Hepatocyte (in vitro differentiated cells): ENCODE data around the gene USP14. TPM values are rescaled to one million over a fixed set of nuclear protein-coding genes. Genes with fewer than 3 reads are reported as not detected.

Experiments
- DNase-seq: peaks from one replicate; pipeline ENCODE4 v3.0.0-alpha.2; 2016; ENCODE audit warnings: low spot score
- H2AFZ ChIP-seq: fragments of 200-600 bp; sonication (generic); 2 replicates; pipeline ENCODE4 v1.6.0; 2016; ENCODE audit warnings: antibody characterized with exemption, mild to moderate bottlenecking
- H3K27ac ChIP-seq: fragments of 200-600 bp; sonication (generic); 2 replicates; pipeline ENCODE4 v1.5.1; 2016; ENCODE audit warnings: mild to moderate bottlenecking
- H3K27me3 ChIP-seq: fragments of 200-600 bp; sonication (generic); 2 replicates; pipeline ENCODE4 v1.6.1; 2016
- H3K36me3 ChIP-seq: fragments of 200-600 bp; sonication (generic); replicated peaks from 2 replicates; pipeline ENCODE4 v1.5.1; 2016; ENCODE audit warnings: low read depth; ENCODE audit not compliant: insufficient read depth
- H3K4me1 ChIP-seq: fragments of 200-600 bp; sonication (generic); 2 replicates; pipeline ENCODE4 v1.5.1; 2016; ENCODE audit warnings: mild to moderate bottlenecking, moderate library complexity; ENCODE audit not compliant: insufficient read depth
- H3K4me2 ChIP-seq: fragments of 200-600 bp; sonication (generic); 2 replicates; pipeline ENCODE4 v1.6.0; 2016
- H3K4me3 ChIP-seq: fragments of 200-600 bp; sonication (generic); 2 replicates; pipeline ENCODE4 v1.5.1; 2016; ENCODE audit warnings: mild to moderate bottlenecking
- H3K79me2 ChIP-seq: fragments of 200-600 bp; sonication (generic); 2 replicates; pipeline ENCODE4 v1.6.0; 2017; ENCODE audit warnings: mild to moderate bottlenecking
- H3K9me2 ChIP-seq: fragments of 200-600 bp; sonication (generic); replicated peaks from 2 replicates; pipeline ENCODE4 v1.6.0; 2017; ENCODE audit warnings: mild to moderate bottlenecking; ENCODE audit not compliant: insufficient read depth
- H3K9me3 ChIP-seq: fragments of 200-600 bp; sonication (generic); 2 replicates; pipeline ENCODE4 v1.5.1; 2016; ENCODE audit warnings: low read depth, mild to moderate bottlenecking
- H4K20me1 ChIP-seq: fragments of 200-600 bp; sonication (generic); 2 replicates; pipeline ENCODE4 v1.6.0; 2016; ENCODE audit warnings: mild to moderate bottlenecking; ENCODE audit not compliant: insufficient read depth, poor library complexity, severe bottlenecking
- CTCF ChIP-seq: fragments of 200-600 bp; sonication (generic); IDR thresholded peaks from 2 replicates; pipeline ENCODE4 v1.5.1; 2016; ENCODE audit warnings: antibody characterized with exemption, mild to moderate bottlenecking; ENCODE audit not compliant: poor library complexity
- EZH2 ChIP-seq: fragments of 200-600 bp; sonication (generic); IDR thresholded peaks from 2 replicates; pipeline ENCODE4 v1.6.1; 2016; ENCODE audit warnings: antibody characterized with exemption, mild to moderate bottlenecking, borderline replicate concordance
- EZH2phosphoT487 ChIP-seq: fragments of 200-600 bp; sonication (generic); IDR thresholded peaks from one replicate; pipeline ENCODE4 v1.6.1; 2018; ENCODE audit warnings: antibody characterized with exemption, mild to moderate bottlenecking, low read depth, moderate library complexity; ENCODE audit not compliant: unreplicated experiment, severe bottlenecking
- WGBS: methylation state at CpG from one replicate; pipeline ENCODE4 v1.1.6; 2016; ENCODE audit warnings: low lambda C conversion rate; ENCODE audit errors: missing lambda C conversion rate; 5-methylcytosine and 5-hydroxymethylcytosine counted together
- polyA plus RNA-seq: library from polyadenylated mRNA; unstranded; fragments of >200 nt; fragmentation: Nextera tagmentation; extraction: Ambion mirVana; gene quantifications from 2 replicates; pipeline ENCODE4 v1.2.1, GENCODE V29; 2016
- total RNA-seq: library from RNA; depleted of rRNA; stranded (reverse); fragments of >200 nt; gene quantifications from 2 replicates; pipeline ENCODE4 v1.2.3, GENCODE V29; 2014

USP14 gene
- total and polyA plus RNA-seq, 2 experiments from 2014 or later: 37.5 to 47.5 TPM

DNA sequence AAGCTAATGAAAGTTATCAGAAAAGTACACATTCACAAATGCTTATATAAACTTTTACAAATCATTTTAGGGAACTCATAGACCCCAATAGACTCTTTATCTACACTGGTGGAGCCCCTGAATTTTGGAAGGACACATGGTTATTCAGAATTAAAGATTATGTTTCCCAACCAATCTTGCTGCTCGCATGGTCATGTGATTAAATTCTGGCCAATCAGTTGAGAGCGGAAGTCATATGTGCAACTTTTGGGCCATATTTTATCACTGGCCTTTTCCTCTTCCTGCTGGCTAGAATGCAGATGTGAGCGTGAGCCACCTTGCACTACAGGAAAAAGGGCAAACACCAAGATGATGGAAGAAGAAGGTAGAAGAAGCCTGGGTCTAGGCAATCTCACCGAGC lies 89.7 kb downstream of the USP14 start:
- 99% methylated on average over 4 of the region's 4 CpGs for WGBS

GRCh38 chr18:250685-251084 lies 92.3 kb downstream of the USP14 start:
- no peaks in the 10 kb centered on the region for H3K4me1 ChIP-seq
- H2AFZ ChIP-seq: no peak overlapping the region
- H3K4me3 ChIP-seq: no peak overlapping the region
- H3K4me2 ChIP-seq: no peak overlapping the region
- no peaks in the 10 kb centered on the region for H3K9me3 ChIP-seq
- TF ChIP-seq CTCF: no peak
- TF ChIP-seq EZH2phosphoT487: no peak
- TF ChIP-seq EZH2: no peak
- no peaks in the 10 kb centered on the region for H3K9me2 ChIP-seq
- 92% methylated on average over 2 of the region's 2 CpGs for WGBS
- H3K79me2 ChIP-seq: no peaks in the 10 kb centered on the region
- no peak for DNase-seq
- no peaks in the 10 kb centered on the region for H3K36me3 ChIP-seq
- no peaks in the 10 kb centered on the region for H4K20me1 ChIP-seq
- H3K27ac ChIP-seq: no peak overlapping the region
- H3K27me3 ChIP-seq: no peaks in the 10 kb centered on the region

More for the DNA sequence above, 89.7 kb downstream of the USP14 start:
- H3K27me3 ChIP-seq: no peaks in the 10 kb centered on the region
- no peak for TF ChIP-seq EZH2phosphoT487
- TF ChIP-seq EZH2: no peak
- no peak for TF ChIP-seq CTCF
- no peaks in the 10 kb centered on the region for H3K4me1 ChIP-seq
- H2AFZ ChIP-seq: no peak overlapping the region
- no peak overlapping the region for H3K4me3 ChIP-seq
- no peak overlapping the region for H3K27ac ChIP-seq
- no peaks in the 10 kb centered on the region for H3K9me3 ChIP-seq
- no peaks in the 10 kb centered on the region for H3K79me2 ChIP-seq
- no peaks in the 10 kb centered on the region for H3K36me3 ChIP-seq
- H4K20me1 ChIP-seq: no peaks in the 10 kb centered on the region
- H3K9me2 ChIP-seq: no peaks in the 10 kb centered on the region
- DNase-seq: no peak
- no peak overlapping the region for H3K4me2 ChIP-seq

DNA sequence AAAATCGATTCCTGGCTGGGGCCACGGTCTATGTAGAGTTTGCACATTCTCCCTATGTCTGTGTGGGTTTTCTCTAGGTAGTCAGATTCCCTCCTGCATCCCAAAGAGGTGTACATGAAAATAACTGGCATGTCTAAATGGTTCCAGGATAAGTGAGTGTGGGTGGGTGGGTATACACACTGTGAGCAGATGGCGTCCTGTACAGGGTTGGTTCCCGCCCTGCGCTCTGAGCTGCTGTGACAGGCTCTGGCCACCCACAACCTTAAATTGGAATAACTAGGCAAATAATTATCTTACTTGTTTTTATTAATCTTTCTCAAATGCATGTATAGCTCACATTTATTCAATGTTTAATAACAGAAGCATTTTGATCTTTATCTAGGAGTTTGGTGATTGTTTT lies 93.2 kb downstream of the USP14 start:
- H3K27me3 ChIP-seq: no peaks in the 10 kb centered on the region
- no peak overlapping the region for H3K4me2 ChIP-seq
- H3K27ac ChIP-seq: no peak overlapping the region
- H3K9me2 ChIP-seq: no peaks in the 10 kb centered on the region
- no peak for DNase-seq
- H2AFZ ChIP-seq: no peak overlapping the region
- no peaks in the 10 kb centered on the region for H4K20me1 ChIP-seq
- H3K4me3 ChIP-seq: no peak overlapping the region
- H3K79me2 ChIP-seq: no peaks in the 10 kb centered on the region
- 98% methylated on average over 5 of the region's 5 CpGs for WGBS
- TF ChIP-seq EZH2 (no peak), EZH2phosphoT487 (no peak), CTCF (no peak)
- H3K4me1 ChIP-seq: no peaks in the 10 kb centered on the region
- H3K9me3 ChIP-seq: no peaks in the 10 kb centered on the region
- H3K36me3 ChIP-seq: no peaks in the 10 kb centered on the region

GRCh38 chr18:253121-253520 lies 94.8 kb downstream of the USP14 start:
- Histone ChIP-seq H3K27me3 (no peaks in the 10 kb centered on the region), H3K27ac (no peak overlapping the region), H3K9me3 (no peaks in the 10 kb centered on the region), H2AFZ (no peak overlapping the region), H4K20me1 (no peaks in the 10 kb centered on the region), H3K36me3 (no peaks in the 10 kb centered on the region), H3K79me2 (no peaks in the 10 kb centered on the region), H3K4me2 (no peak overlapping the region), H3K9me2 (no peaks in the 10 kb centered on the region), H3K4me3 (no peak overlapping the region), H3K4me1 (no peaks in the 10 kb centered on the region)
- no peak for DNase-seq
- WGBS: 95% methylated on average over 1 of the region's 1 CpG
- no peak for TF ChIP-seq EZH2phosphoT487
- TF ChIP-seq CTCF: no peak
- TF ChIP-seq EZH2: no peak
